ENCODE data around the gene SLC24A4.

The SLC24A4 gene

GRCh38 chr14:92524602-92525185 lies 201.7 kb downstream of the SLC24A4 start:
- in situ Hi-C loops (cut with MboI; ENCODE audit: low pct_unique_long_range_greater_than_20kb, low sequenced_read_pairs, unreplicated experiment): no loop called here
- DNase-seq (ENCODE audit: low spot score): no peak
- TF ChIP-seq CTCF (IDR thresholded peaks at IDR 0.05; ENCODE audit: extremely low read depth, insufficient read depth, missing control alignments): no peak

GRCh38 chr14:92525322-92526095 lies 202.5 kb downstream of the SLC24A4 start:
- no peak for DNase-seq (ENCODE audit: low spot score)
- in situ Hi-C loops (cut with MboI; ENCODE audit: low pct_unique_long_range_greater_than_20kb, low sequenced_read_pairs, unreplicated experiment): no loop called here
- no peak for TF ChIP-seq CTCF (IDR thresholded peaks at IDR 0.05; ENCODE audit: extremely low read depth, insufficient read depth, missing control alignments)

DNA sequence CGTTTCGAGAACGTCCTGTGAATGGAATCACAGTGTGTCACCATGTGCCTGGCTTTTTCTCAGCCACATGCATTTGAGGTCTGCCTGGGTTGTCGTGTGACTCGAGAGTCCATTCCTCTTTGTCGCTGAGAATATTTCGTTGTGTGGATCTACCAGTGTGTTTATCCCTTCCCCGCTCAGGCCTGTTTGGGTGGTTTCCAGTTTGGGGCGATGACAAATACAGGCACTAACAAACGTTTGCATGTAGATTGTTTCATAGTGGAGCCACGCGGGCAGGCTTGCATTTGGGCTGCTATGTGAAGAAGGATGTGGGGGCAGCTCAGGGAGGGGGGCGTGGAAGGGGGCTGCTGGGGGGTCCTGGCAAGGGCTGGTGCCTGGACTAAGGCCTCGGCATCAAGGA lies 204.8 kb downstream of the SLC24A4 start:
- TF ChIP-seq CTCF (IDR thresholded peaks at IDR 0.05; ENCODE audit: extremely low read depth, insufficient read depth, missing control alignments): no peak
- no peak for DNase-seq (ENCODE audit: low spot score)
- in situ Hi-C loops (cut with MboI; ENCODE audit: low pct_unique_long_range_greater_than_20kb, low sequenced_read_pairs, unreplicated experiment): no loop called here

GRCh38 chr14:92528486-92529100 lies 205.6 kb downstream of the SLC24A4 start:
- no peak for DNase-seq (ENCODE audit: low spot score)
- TF ChIP-seq CTCF (IDR thresholded peaks at IDR 0.05; ENCODE audit: extremely low read depth, insufficient read depth, missing control alignments): no peak
- in situ Hi-C loops (cut with MboI; ENCODE audit: low pct_unique_long_range_greater_than_20kb, low sequenced_read_pairs, unreplicated experiment): no loop called here

DNA sequence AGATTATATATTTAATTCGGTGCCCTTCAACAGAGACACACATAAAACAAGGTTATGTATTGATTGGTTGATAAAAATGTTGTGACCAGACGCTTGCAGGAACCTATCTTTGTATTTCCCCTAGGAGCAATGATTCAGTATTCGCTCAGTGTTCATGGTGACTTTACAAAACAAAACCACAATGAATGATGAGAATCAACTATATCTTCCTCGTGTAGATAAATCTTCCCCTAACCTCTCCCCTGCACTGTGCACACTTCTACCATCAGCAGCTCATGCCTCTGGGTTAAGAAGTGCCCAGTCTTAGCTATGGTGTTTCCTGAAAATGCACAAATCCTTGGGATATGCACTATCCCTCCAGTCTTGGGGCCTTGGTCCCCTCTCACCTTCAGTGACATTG lies 206.9 kb downstream of the SLC24A4 start:
- TF ChIP-seq CTCF (IDR thresholded peaks at IDR 0.05; ENCODE audit: extremely low read depth, insufficient read depth, missing control alignments): no peak
- no peak for DNase-seq (ENCODE audit: low spot score)
- in situ Hi-C loops (cut with MboI; ENCODE audit: low pct_unique_long_range_greater_than_20kb, low sequenced_read_pairs, unreplicated experiment): no loop called here

- DNase-seq (ENCODE audit: low spot score): no peak
- in situ Hi-C loops (cut with MboI; ENCODE audit: low pct_unique_long_range_greater_than_20kb, low sequenced_read_pairs, unreplicated experiment): no loop called here
- TF ChIP-seq CTCF (IDR thresholded peaks at IDR 0.05; ENCODE audit: extremely low read depth, insufficient read depth, missing control alignments): no peak
Observed at GRCh38 chr14:92531106-92531873, 208.3 kb downstream of the SLC24A4 start.
